Measurements from ENCODE around the gene PTPRN. TPM values are rescaled to one million over a fixed set of nuclear protein-coding genes. Genes with fewer than 3 reads are reported as not detected.

Gene PTPRN
- total and polyA plus RNA-seq, 2 experiments from 2014 or later = 5.1 to 22.1 TPM

DNA sequence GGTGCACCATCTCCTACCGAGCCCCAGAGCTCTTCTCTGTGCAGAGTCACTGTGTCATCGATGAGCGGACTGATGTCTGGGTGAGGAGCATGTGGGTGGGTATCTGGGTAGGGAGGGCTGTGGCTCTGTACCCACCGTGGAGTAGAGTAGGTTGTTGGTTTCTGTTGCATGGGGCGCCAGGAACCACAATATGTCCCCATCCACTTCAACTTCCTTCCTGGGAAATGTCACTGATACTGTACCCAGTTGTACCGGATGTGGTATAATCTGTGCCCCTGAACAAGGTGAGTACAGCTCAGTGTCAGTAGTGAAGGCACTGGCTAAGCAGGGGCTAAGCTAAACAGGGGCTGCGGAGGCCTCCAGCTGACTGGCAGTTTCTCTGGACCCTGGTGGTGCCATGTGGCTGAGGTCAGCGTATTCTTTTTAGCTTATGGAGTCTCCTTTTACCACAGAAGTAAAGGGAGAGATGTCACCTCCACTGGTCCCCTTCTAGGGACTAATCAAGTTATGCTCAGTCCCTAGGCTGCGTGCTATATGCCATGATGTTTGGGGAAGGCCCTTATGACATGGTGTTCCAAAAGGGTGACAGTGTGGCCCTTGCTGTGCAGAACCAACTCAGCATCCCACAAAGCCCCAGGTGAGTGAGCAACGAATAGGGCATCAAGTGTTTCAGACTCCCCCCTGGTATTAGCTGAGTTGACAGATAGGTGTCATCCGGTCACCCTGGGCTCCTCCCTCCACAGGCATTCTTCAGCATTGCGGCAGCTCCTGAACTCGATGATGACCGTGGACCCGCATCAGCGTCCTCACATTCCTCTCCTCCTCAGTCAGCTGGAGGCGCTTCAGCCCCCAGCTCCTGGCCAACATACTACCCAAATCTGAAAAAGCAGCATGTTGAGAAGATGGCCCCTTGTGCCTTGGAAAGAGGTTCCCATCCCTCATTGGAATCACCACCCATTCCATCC is 61.2 kb downstream of the PTPRN start:
- Histone ChIP-seq H3K79me2 (replicated peaks; ENCODE audit: insufficient read depth) (0 out of 2 replicates have a peak, but pooled peaks cover 4% of the 10 kb centered on the region), H3K27me3 (ENCODE audit: insufficient read depth) (peaks cover 11% of the 10 kb centered on the region; the same call in 1 of the 2 replicates), H2AFZ (no peak overlapping the region), H4K20me1 (replicated peaks; ENCODE audit: insufficient read depth) (no peaks in the 10 kb centered on the region), H3K9me2 (ENCODE audit: insufficient read depth) (no peaks in the 10 kb centered on the region), H3K27ac (ENCODE audit: low read depth) (no peak overlapping the region), H3F3A (replicated peaks; ENCODE audit: low read depth) (no peaks in the 10 kb centered on the region), H3K36me3 (ENCODE audit: insufficient read depth) (peaks cover 3% of the 10 kb centered on the region; the same call in 1 of the 2 replicates), H3K4me2 (no peak overlapping the region), H3K4me1 (ENCODE audit: insufficient read depth) (peaks cover 15% of the 10 kb centered on the region), H3K4me3 (no peak overlapping the region)
- DNase-seq (ENCODE audit: low spot score) = peak; percentile 54
- H3K4me3 Mint-ChIP-seq = no peak overlapping the region; the same call in 2 of the 3 replicates
- H3K36me3 Mint-ChIP-seq (ENCODE audit: low read depth) = peaks cover 44% of the 10 kb centered on the region
- peaks cover 17% of the 10 kb centered on the region for H3K27me3 Mint-ChIP-seq (ENCODE audit: insufficient read depth, low read depth, poor library complexity)
- ATAC-seq = no peak
- no peaks in the 10 kb centered on the region for H3K9me3 Mint-ChIP-seq
- peaks cover 47% of the 10 kb centered on the region for H3K4me1 Mint-ChIP-seq
- H3K27ac Mint-ChIP-seq = no peak overlapping the region
- TF ChIP-seq POLR2AphosphoS5 (IDR thresholded peaks at IDR 0.05; ENCODE audit: low read depth) = no peak
- TF ChIP-seq, protein P1, sequence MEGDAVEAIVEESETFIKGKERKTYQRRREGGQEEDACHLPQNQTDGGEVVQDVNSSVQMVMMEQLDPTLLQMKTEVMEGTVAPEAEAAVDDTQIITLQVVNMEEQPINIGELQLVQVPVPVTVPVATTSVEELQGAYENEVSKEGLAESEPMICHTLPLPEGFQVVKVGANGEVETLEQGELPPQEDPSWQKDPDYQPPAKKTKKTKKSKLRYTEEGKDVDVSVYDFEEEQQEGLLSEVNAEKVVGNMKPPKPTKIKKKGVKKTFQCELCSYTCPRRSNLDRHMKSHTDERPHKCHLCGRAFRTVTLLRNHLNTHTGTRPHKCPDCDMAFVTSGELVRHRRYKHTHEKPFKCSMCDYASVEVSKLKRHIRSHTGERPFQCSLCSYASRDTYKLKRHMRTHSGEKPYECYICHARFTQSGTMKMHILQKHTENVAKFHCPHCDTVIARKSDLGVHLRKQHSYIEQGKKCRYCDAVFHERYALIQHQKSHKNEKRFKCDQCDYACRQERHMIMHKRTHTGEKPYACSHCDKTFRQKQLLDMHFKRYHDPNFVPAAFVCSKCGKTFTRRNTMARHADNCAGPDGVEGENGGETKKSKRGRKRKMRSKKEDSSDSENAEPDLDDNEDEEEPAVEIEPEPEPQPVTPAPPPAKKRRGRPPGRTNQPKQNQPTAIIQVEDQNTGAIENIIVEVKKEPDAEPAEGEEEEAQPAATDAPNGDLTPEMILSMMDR (conservative IDR thresholded peaks at IDR 0.05; ENCODE audit: low read depth in 2 of 2) = peak in 1 of 2 experiments; percentile 50; a peak in 2 of 4 replicates
- TF ChIP-seq, protein P2, sequence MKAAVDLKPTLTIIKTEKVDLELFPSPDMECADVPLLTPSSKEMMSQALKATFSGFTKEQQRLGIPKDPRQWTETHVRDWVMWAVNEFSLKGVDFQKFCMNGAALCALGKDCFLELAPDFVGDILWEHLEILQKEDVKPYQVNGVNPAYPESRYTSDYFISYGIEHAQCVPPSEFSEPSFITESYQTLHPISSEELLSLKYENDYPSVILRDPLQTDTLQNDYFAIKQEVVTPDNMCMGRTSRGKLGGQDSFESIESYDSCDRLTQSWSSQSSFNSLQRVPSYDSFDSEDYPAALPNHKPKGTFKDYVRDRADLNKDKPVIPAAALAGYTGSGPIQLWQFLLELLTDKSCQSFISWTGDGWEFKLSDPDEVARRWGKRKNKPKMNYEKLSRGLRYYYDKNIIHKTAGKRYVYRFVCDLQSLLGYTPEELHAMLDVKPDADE (IDR thresholded peaks at IDR 0.05) = no peak

DNA sequence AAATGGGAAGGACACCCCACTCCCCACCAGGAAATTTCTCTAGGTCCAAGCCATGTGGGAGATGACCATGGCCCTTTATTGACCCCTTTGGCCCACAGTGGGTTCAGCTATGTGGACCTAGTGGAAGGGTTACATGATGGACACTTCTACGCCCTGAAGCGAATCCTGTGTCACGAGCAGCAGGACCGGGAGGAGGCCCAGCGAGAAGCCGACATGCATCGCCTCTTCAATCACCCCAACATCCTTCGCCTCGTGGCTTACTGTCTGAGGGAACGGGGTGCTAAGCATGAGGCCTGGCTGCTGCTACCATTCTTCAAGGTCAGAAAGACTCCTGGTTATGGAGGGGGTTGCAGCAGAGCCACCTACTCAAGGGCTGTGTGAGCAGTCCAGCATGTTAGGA is 62.6 kb downstream of the PTPRN start:
- Histone ChIP-seq H3K9me2 (ENCODE audit: insufficient read depth) (no peaks in the 10 kb centered on the region), H3K4me2 (peak overlapping the region; percentile 95; the same call in 1 of the 2 replicates), H2AFZ (no peak overlapping the region), H3K4me3 (0 out of 2 replicates have a peak overlapping the region, but pooled peaks have one; percentile 83), H3K4me1 (ENCODE audit: insufficient read depth) (peaks cover 8% of the 10 kb centered on the region), H3F3A (replicated peaks; ENCODE audit: low read depth) (no peaks in the 10 kb centered on the region), H3K36me3 (ENCODE audit: insufficient read depth) (peaks cover 3% of the 10 kb centered on the region; the same call in 1 of the 2 replicates), H3K27me3 (ENCODE audit: insufficient read depth) (no peaks in the 10 kb centered on the region), H3K79me2 (replicated peaks; ENCODE audit: insufficient read depth) (0 out of 2 replicates have a peak, but pooled peaks cover 4% of the 10 kb centered on the region), H3K27ac (ENCODE audit: low read depth) (no peak overlapping the region), H4K20me1 (replicated peaks; ENCODE audit: insufficient read depth) (no peaks in the 10 kb centered on the region)
- peaks cover 33% of the 10 kb centered on the region for H3K4me1 Mint-ChIP-seq
- DNase-seq (ENCODE audit: low spot score) (no peak), ATAC-seq (no peak)
- peak overlapping the region; percentile 96 for H3K4me3 Mint-ChIP-seq
- H3K36me3 Mint-ChIP-seq (ENCODE audit: low read depth) = peaks cover 40% of the 10 kb centered on the region
- no peak overlapping the region for H3K27ac Mint-ChIP-seq
- peaks cover 10% of the 10 kb centered on the region for H3K27me3 Mint-ChIP-seq (ENCODE audit: insufficient read depth, low read depth, poor library complexity)
- no peaks in the 10 kb centered on the region for H3K9me3 Mint-ChIP-seq
- TF ChIP-seq POLR2AphosphoS5 (IDR thresholded peaks at IDR 0.05; ENCODE audit: low read depth) (no peak), NANOG (IDR thresholded peaks at IDR 0.05; ENCODE audit: borderline replicate concordance) (no peak), CREB1 (CRISPR knock-in tag; IDR thresholded peaks at IDR 0.05; ENCODE audit: low read depth) (no peak), EZH2 (IDR thresholded peaks at IDR 0.05; ENCODE audit: low read depth, unreplicated experiment) (no peak), JUNB (IDR thresholded peaks at IDR 0.05; ENCODE audit: unreplicated experiment) (no peak)
- TF ChIP-seq, protein P3, sequence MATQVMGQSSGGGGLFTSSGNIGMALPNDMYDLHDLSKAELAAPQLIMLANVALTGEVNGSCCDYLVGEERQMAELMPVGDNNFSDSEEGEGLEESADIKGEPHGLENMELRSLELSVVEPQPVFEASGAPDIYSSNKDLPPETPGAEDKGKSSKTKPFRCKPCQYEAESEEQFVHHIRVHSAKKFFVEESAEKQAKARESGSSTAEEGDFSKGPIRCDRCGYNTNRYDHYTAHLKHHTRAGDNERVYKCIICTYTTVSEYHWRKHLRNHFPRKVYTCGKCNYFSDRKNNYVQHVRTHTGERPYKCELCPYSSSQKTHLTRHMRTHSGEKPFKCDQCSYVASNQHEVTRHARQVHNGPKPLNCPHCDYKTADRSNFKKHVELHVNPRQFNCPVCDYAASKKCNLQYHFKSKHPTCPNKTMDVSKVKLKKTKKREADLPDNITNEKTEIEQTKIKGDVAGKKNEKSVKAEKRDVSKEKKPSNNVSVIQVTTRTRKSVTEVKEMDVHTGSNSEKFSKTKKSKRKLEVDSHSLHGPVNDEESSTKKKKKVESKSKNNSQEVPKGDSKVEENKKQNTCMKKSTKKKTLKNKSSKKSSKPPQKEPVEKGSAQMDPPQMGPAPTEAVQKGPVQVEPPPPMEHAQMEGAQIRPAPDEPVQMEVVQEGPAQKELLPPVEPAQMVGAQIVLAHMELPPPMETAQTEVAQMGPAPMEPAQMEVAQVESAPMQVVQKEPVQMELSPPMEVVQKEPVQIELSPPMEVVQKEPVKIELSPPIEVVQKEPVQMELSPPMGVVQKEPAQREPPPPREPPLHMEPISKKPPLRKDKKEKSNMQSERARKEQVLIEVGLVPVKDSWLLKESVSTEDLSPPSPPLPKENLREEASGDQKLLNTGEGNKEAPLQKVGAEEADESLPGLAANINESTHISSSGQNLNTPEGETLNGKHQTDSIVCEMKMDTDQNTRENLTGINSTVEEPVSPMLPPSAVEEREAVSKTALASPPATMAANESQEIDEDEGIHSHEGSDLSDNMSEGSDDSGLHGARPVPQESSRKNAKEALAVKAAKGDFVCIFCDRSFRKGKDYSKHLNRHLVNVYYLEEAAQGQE (IDR thresholded peaks at IDR 0.05; ENCODE audit: unreplicated experiment) = no peak
- TF ChIP-seq, protein P2 (IDR thresholded peaks at IDR 0.05) = no peak
- TF ChIP-seq, protein P1 (conservative IDR thresholded peaks at IDR 0.05; ENCODE audit: low read depth in 2 of 2) = no peak

All from GM23338 (cell line).